Fibroblast of mammary gland (primary cell): ENCODE results near the gene MXD1.

ENCODE experiments used
- DNase-seq: peaks from one replicate; pipeline ENCODE4 v3.0.0-alpha.2; 2010; ENCODE audit warnings: low read depth
- H3K4me3 ChIP-seq: 2 replicates; pipeline ENCODE4 v1.5.1; 2011; ENCODE audit warnings: low read depth, mild to moderate bottlenecking, low read length, moderate library complexity; ENCODE audit not compliant: control insufficient read depth
- TF ChIP-seq, protein P1 (sequence below): conservative IDR thresholded peaks from 2 replicates; pipeline ENCODE4 v1.5.1; 2011; ENCODE audit warnings: low read depth, low read length, inconsistent platforms; ENCODE audit not compliant: control insufficient read depth, insufficient read depth

MXD1 gene

DNA sequence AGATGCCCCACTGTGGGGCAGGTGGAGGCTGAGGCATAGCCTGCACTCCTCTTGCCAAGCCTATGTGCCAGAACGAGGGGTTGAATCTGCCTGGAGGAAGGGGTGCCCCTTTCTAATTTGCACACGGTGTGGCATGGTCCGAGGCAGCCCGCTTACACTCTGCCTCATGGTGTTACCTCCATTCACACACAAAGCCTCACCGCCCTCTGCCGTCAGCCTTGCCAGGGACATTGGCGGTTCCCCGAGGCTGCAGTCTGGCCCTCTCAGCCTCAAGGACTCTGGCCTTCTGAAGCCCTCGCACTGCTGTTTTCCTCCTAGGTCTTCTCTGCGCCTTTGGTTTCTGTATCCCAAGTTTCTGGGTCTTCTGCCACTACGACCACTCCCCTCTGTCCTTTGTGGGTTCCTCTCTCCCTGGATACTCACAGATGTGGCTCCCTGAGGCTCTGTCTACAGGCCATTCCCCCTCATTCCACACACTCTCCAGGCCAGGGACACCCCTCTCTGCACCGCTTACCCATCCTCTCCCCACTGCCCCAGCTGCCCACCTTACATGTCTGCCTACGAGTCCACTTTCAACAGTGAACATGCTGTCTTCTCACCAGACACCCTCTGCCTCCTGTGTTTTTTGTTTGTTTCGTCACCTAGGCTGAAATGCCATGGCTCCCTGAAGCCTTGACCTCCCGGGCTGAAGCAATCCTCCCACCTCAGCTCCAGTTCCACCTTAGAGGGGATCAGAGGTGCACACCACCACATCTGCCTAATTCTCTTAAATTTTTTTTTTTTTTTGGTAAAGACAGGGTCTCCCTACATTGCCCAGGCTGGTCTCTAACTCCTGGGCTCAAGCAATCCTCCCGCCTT lies 54.4 kb downstream of the MXD1 start:
- no peak for DNase-seq
- H3K4me3 ChIP-seq = no peak overlapping the region
- TF ChIP-seq, protein P1, sequence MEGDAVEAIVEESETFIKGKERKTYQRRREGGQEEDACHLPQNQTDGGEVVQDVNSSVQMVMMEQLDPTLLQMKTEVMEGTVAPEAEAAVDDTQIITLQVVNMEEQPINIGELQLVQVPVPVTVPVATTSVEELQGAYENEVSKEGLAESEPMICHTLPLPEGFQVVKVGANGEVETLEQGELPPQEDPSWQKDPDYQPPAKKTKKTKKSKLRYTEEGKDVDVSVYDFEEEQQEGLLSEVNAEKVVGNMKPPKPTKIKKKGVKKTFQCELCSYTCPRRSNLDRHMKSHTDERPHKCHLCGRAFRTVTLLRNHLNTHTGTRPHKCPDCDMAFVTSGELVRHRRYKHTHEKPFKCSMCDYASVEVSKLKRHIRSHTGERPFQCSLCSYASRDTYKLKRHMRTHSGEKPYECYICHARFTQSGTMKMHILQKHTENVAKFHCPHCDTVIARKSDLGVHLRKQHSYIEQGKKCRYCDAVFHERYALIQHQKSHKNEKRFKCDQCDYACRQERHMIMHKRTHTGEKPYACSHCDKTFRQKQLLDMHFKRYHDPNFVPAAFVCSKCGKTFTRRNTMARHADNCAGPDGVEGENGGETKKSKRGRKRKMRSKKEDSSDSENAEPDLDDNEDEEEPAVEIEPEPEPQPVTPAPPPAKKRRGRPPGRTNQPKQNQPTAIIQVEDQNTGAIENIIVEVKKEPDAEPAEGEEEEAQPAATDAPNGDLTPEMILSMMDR = no peak

DNA sequence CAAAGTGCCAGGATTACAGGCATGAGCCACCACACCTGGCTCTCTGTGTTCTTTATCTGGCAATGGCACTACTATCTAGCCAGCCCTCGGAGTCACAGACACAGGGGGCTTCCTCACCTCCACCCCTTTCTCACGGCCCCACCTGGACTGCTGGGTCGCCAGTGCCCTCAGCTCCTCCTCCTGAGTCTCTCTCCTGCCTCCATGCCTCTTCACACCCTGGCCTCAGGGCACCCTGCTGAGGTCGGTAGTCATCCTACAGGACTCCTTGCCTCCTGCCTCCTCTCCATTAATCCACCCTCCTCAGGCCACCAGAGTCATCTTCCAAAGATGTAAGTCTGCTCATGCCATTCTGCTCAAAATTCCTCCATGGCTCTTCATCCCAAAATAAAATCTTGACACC lies 55.1 kb downstream of the MXD1 start:
- no peak for DNase-seq
- TF ChIP-seq, protein P1 = no peak
- no peak overlapping the region for H3K4me3 ChIP-seq

DNA sequence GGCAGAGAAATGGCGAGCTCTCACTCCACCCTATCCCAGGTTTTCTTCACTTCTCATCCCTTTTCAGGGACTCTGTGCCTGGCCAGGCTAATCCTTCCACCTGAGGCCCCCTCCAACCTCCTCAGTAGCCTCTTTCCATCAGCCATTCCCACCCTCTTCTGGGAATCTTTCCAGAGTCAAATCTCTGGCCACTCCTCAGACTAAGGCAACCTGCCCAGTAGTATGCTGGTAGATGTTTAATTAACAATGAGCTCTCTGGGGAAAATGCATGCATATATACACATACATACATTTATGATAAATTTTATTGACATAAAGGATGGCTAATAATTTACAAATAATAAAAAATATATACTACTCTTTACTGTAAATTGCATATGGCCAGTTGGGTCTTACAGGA lies 57.9 kb downstream of the MXD1 start:
- no peak overlapping the region for H3K4me3 ChIP-seq
- no peak for DNase-seq
- TF ChIP-seq, protein P1 = no peak

DNA sequence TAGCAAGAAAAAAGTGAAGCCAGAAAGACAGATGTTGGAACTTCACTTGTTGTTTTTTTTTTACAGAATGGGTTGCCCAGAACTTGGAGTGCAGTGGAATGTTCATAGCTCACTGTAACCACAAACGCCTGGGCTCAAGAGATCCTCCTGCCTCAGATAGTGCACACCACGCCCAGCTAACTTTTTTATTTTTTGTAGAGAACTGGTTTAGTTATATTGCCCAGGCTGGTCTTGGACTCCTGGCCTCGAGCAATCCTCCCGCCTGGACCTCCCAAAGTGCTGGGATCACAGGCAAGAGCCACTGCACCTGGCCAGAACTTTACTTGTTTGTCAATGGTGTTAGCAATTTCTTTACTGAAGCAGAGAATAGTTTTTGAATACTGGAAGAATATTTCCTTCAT lies 58.4 kb downstream of the MXD1 start:
- peak; percentile 47 for DNase-seq
- no peak overlapping the region for H3K4me3 ChIP-seq
- TF ChIP-seq, protein P1 = no peak

DNA sequence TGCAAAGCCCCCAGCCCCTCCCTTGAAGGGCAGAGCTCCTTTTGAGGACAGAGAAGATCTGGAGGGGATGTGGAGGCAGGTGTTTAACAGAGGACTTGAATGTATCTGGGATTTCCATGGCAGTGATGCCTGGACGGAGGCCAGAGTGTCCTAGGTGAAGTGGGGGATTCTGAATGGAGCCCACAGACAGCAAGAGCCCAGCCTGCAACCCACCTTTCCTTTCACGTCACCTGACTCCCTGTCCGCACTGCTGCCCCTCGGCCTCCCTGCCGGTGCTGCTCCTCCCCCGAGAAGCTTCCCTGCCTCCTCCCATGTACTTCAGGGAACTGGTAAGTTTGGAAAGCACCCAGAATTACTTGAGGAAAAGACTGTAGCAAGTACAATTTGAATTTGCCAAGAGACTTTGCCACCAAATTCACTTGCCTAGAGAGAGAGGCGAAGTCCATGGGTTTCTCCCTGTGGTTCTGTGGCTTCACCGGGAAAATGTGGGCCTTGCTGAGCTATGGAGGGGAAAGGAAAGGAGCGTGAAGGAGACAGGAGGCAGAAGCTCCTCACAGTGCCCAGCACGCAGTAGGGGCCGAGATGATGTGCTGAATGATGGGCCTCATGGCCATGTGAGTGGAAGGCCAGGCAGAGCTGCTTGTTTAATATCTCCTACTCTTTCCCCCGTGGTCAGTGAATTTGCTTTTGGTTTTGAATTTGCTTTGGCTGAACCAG lies 60.4 kb downstream of the MXD1 start:
- TF ChIP-seq, protein P1 = no peak
- no peak for DNase-seq
- H3K4me3 ChIP-seq = no peak overlapping the region

DNA sequence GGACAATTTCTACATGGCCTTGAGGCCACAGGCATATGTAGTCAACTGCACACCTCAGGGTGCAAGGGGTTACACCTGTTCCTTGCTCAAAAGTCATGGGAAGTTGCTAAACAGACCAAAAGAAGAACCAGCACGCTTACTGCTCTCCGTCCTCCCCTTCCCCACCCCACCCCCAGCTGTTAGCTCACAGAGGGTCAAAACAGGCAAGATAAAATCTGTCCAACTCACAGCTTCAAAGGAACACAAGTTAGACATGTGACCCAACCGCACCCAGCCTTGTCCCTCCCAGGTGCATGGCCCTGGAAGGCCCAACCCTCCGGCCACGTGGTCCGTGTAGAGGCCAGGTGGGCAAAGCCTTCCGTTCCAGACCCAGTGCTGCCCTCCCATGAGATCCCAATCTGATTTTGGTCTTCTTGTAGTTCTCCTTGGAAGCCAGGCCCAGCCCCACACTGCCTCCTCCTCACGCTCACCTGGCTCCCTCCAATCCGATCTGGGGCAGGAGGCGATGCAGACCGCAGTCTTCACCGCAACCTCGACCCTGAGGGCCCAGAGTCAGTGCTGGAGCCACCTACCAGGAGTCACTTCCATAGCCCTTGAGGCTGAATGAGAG lies 61.0 kb downstream of the MXD1 start:
- DNase-seq = no peak
- H3K4me3 ChIP-seq = no peak overlapping the region
- TF ChIP-seq, protein P1 = no peak
